Endometrium (tissue), 2 donors: ENCODE measurements around the gene HSPB8.
"Not testable (repeated sequence)": the region's sequence is repeated elsewhere in the genome, so short reads cannot be mapped to it uniquely, and the experiment has no call there.

Experiments
- FAIRE-seq: peaks from 2 replicates; lab custom pipeline; 2012; peaks lifted over from hg19 to GRCh38; lab: Jason Lieb, UNC
- donor health status: control.
- donor health status: control.

The HSPB8 gene

DNA sequence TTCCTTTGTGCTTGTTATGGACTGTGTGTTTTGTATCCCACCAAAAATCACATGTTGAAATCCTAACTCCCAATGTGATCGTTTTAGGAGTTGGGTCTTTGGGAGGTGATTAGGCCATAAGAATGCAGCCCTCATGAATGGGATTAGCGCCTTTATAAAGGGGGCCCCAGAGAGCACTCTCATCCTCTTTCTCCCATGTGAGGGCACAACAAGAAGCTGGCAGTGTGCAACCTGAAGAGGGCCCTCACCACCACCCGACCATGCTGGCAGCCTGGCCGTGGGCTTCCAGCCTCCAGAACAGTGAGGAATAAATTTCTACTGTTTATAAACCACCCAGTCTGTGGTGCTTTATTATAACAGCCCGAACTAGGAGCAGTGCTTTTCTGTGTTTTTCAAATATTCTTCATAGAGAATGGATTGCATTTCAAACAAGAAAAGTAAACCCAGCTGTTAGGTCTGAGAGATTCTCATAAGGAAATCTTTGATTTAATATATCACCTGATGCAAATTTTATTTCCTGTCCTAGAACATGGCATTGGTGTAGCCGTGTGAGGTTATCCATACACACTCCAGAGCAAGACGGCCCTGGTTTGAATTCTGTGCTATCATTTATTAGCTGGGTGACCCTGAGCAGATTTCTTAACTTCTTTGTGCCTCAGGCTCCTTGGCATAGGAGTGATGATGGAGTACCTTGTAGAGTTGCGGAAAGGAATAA lies 27.8 kb downstream of the HSPB8 start:
- no peak for FAIRE-seq

DNA sequence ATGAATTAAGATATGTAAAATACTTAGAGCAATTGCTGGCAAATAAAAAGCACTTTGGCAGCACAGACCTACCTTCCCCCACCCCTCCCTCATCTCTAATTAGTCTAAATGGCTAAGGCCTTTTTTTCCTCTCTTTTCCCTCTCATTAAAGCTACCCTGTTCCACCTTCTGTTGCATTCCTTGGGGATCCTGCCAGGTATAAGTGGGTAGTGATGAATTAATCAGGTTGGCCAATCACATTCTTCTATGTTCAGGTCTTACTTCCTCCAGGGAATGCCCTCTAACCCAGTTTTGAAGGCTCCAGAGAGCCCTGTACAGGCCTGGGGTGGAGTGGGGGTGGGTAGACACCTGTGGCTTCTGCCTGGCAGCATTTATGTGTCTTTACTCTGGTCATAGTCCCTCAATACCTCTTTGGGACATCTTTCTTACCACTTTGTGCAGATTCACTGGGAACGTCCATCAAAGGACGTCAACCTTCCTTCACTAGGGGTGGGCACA lies 28.4 kb downstream of the HSPB8 start:
- no peak for FAIRE-seq

DNA sequence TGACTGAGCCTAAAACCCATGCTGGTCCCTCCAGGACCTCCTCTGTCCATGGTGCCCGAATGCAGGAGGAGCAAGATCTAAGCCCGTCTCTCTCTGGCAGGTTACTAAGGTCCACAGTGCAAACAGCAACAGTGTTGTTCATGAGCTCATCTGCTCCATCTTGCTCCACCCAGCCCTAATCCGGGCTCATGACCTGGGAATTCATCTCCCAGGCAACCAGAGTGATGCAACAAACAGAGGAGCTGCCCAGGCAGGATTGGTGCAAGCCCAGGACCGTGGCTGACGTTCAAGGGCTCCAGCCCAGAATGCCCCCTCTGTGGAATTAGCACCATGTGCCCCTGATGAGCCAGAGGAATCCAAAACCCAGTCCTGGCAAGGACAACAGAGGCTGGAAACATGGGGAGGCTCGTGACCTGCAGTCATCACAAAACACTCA lies 29.9 kb downstream of the HSPB8 start:
- no peak for FAIRE-seq

DNA sequence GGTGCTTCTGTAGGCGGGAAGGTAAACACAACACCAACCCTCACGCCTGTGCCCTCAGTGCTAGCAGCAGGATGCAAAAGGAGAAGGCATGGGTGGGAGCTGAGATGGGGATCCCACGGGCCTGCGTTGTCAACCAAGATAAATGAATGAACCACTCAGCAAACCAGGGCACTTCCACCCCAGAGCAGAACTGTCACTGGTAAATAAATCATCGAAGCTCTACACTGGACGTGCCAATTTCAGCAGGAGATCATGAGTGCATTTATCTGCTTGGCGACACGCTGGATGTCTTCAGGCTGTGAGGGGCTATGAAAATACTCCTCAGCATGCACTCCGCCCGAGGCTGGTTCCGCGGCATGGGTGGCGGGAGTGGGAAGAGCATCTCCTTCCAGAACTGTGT lies 33.2 kb downstream of the HSPB8 start:
- FAIRE-seq, result no peak

DNA sequence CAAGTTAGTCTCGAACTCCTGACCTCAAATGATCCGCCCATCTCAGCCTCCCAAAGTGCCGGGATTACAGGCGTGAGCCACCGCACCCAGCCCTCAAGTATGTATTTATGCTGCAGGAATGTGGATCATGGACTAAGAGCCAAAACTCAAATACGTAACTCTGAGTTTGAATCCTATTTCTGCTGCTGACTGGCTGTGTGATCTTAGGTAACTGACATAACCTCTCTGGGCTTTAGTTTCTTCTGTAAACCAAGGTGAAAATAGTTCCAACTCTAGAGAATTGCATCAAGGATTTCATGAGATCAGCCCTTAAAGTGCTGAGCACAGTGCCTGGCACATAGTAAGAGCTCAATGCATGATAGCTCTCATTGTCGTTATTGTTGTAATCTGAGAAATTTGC lies 37.4 kb downstream of the HSPB8 start:
- no peak for FAIRE-seq

DNA sequence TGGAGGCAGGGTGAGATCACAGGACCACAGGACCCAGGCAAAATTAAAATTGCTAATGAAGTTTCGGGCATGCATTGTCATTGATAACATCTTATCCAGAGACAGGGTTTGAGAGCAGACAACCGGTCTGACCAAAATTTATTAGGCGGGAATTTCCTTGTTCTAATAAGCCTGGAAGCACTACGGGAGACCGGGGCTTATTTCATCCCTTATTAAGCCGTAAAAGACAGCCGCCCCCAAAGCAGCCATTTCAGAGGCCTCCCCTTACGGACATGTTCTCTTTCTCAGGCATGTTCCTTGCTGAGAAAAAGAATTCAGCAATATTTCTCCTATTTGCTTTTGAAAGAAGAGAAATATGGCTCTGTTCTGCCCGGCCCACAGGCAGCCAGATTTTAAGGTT lies 40.1 kb downstream of the HSPB8 start:
- not testable (repeated sequence) for FAIRE-seq

DNA sequence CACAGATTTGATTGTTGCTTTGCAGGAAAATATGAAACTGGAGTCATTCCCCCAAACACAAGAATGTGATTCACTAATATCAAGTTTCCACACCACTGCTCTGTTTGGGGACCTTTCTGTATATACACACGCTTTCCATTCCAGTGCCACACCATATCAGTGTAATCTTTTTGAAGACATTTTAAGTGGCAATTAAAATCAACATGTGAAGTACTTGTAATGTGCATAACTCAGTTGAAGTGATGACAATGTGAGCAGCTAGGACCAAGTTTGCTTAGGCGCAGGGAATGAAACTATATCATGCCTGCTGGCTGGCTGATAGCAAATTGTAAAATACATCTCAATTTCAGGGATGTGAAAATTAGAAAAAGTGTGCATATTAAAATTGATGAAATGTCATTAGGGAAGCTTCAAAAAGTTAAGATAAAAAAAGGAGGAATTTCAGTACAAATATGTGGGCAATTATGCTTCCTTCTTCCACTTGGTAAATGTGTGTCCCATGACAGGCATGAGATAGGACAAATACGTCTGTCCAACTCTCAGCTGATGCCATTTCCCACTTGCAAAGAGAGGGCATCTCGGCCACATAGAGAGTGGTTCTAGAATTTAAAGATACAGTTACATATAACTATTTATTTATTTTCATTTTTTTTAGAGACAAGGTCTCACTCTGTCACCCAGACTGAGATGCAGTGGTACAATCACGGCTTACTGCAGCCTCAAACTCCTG lies 43.7 kb downstream of the HSPB8 start:
- no peak for FAIRE-seq

DNA sequence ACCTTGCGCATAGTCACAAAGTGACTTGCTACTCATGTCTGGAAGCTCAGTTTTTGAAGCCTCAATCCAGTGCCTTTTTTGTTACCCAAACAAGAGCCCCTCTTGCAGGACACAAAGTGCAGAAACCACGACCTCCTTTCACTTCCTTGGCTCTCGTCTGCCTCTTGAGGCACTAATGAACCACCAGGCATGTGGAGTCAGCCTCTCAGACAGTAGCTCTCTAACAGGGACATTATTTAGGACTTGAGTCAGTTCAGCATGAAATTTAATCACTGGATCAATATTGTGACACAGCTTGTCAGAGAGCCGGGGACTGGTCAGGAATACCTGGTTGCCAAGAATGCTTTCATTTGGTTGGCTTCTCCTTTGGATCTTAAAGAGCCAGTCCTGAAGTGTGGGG lies 46.7 kb downstream of the HSPB8 start:
- FAIRE-seq, result no peak

DNA sequence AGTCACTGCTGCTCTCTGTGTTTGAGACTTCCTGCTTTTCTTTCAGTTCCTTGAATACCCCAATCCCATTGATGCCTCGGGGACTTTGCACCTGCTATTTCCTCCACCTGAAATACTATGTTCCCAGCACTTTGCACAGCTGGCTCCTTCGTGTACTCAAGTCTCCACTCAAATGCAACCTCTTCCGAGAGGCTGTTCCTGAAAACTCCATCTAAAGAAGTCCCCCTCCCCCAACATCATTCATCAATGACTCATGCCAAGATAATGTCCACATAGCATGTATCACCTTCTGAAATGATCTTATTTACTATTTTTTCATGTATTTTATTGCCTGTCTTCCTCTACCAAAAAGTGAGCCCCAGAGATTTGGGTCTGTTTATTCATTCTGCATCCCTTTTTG lies 48.6 kb downstream of the HSPB8 start:
- no peak for FAIRE-seq

DNA sequence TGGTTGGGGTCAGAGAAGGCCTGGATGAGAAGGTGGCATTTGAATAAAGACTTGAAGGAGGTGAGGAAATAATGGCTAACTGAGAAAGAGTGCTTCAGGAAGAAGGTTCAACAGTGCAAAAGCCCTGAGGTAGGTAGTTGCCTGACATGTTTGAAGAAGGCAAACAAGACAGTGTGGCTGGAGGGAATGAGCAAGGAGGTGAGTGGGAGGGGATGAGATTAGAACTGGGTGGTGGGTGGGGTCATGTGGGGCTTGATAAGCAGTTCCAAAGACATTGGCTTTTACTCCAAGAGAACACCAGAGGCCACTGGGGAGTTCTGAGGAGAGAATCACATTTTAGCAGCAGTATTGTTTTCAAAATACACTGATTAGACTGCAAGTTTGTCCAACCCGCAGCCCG lies 50.5 kb downstream of the HSPB8 start:
- FAIRE-seq, result no peak

DNA sequence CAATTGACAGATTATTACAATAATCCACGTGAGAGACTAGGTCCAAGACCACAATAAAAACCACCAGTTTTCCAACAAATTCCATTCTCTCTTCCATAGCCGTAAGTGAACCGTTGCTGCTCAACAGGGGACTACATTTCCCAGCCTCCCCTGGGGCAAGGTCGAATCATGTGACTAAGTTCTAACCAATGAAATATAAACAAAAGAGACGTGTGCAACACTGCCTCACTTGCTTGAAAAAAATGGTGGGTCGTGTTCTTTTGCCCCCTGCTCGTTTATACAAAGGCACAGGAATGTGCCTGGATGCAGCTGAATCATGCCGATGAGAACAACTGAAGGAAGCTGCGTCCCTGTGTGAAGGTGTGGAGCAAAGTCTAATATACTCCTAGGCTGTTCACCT lies 51.1 kb downstream of the HSPB8 start:
- no peak for FAIRE-seq

DNA sequence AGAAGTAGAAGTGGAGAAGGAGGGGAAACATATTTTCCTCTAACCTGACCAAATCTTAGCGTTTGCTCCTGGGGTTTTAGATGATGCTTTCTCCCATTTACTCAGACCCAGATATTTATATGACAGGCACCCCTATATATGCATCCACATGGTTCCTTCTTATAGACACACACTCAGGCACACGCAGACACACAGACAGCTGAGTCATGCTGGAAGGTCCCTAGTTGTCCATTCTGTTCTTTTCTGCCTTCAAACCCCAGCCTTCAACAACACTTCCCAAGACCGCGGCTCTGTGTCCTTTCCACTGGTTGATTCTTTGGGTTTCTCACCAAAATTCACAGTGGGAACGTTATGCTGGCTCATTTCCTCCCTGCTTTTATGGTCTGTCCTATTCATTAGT lies 52.1 kb downstream of the HSPB8 start:
- no peak for FAIRE-seq

DNA sequence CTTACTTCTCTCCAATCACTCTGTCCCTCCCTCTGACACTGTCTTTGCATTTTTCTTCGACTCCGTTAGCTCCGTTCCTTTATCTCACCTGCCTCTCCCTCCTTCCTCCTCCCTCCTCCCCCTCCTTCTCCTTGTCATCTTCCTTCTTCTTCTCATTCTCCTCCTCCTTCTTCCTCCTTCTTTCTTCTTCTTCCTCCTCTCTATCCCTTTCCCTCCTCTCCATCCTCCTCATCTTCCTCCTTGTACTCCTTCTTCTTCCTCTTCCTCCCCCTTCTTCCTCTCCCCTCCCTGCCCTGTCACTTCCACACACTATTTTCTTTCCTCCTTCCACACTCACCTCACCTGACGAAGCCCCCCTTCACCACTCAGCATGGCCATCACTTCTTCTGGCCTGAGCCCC lies 53.0 kb downstream of the HSPB8 start:
- FAIRE-seq, result no peak

DNA sequence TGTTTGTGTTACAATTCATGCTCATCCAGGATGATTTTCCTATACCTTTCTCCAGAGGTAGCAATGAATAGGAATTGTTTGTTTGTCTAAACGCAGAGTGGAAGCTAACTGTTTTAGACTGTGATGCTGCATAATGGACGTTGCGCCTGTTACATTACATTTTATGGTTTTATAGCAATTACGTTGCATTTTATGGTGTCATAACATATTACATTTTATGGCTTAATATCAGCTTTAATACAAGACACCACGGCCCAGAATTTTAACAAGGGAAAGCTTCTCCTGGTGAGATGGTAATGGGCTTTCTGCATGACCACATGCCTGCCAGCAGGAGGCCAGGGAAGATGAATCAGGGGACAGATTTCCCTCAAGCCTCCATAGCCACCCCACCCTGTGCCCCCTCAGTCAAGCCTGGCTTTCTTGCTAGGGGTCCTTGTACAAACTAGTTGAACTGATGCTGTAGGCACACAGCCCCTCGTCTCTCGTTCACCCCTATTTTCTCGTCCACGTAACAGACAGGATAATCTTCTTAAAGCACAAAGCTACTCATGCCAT lies 56.5 kb downstream of the HSPB8 start:
- no peak for FAIRE-seq

DNA sequence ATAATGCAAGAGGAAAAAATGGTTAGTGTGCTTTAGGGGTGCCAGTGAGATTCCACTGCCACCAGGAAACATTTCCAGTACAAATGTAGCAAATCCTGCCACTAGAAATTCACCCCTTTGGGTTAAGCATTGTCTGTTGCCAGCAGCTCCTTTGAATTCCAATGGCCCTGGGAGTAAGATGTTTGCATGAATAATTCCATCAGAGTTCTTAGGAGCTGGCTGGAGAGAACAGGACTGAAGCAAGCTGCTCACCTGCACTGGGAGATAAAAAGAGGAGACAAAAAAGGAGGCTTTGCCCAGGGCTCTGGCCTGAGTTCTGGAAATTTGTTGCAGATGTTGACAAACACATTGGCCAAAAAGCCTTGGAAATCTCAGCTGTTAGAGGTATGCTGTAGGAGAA lies 57.6 kb downstream of the HSPB8 start:
- no peak for FAIRE-seq

DNA sequence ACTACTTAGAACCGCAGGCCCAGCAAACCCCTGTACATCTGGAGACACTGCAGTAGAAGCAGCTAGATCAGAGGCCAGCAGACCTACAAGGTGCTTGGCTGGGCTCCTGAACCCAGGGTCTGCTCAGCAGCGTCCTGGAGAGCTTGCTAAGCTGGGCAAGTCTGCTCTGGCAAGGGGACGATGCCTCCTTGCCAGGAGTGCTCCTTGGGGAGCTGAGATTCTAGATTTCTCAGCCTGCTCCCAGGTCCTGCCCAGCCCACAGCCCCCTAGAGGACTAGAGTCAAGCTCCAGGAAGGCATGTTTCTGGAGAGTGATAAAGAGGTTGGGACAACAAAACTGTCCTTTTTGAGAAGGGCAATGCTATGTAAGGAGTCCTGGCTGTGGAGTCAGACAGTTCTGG lies 60.3 kb downstream of the HSPB8 start:
- no peak for FAIRE-seq

DNA sequence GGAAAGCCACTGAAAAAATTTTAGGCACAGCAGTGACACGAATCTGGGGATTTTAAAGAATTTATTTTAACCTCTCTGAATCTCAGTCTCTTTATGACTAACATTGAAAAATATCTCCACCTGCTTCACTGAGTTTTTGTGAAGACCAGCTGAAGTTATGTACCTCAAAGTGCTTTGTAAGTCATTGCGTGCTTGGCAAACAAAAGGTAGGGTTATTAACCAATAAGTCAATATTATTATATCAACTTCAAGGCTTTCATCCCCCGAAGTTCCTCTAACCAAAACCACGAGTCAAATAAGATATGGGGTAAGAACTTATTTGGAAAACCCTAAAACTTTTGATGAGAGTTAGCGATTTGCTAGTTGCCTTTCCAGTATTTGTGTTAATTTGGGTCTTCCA lies 62.3 kb downstream of the HSPB8 start:
- no peak for FAIRE-seq

DNA sequence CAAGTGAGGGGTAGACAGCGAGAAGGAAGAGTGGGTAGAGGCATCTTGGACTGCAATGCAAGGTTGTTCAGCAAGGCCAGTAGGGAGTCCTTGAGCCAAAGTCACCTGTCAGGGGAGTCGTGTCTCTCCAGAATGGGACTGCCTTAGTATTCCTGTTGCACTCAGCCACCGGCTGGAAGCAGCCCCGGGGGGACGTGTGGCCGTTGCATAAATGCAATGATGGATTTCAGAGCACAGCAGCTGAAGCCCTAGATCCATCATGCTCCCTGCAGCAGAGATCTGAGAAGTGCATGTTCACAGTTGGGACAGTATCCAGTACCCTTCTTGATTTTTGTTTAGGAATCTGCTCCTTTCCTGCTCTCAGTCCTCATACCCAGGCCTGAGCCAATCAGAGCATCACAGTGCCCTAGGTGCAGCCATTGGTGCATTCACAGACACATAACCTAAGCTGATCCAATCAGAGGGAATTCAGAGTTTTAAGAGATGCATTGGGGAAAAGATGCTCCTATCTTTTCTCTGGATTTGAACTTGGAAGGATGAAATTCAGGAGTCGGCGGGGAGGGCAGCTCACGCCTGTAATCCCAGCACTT lies 62.9 kb downstream of the HSPB8 start:
- FAIRE-seq, result no peak
